GM15510 (cell line): ENCODE measurements around the gene SMOC2.

ENCODE experiments used
- POLR2A ChIP-seq: IDR thresholded peaks from 3 replicates; pipeline ENCODE4 v1.6.1; 2011; ENCODE audit warnings: borderline replicate concordance; ENCODE audit not compliant: insufficient read length; ENCODE audit errors: extremely low read depth

The SMOC2 gene

GRCh38 chr6:168686831-168687730, 246.1 kb downstream of the SMOC2 start:
- no peak for TF ChIP-seq POLR2A

GRCh38 chr6:168690271-168690670, 249.3 kb downstream of the SMOC2 start:
- TF ChIP-seq POLR2A = no peak

- TF ChIP-seq POLR2A = no peak
These were observed 250.8 kb downstream of the SMOC2 start for GRCh38 chr6:168691774-168692173.

- no peak for TF ChIP-seq POLR2A
These were observed 251.4 kb downstream of the SMOC2 start for GRCh38 chr6:168692193-168692914.

- no peak for TF ChIP-seq POLR2A
These were observed 254.7 kb downstream of the SMOC2 start for GRCh38 chr6:168695701-168696100.

GRCh38 chr6:168698923-168699322, 257.9 kb downstream of the SMOC2 start:
- TF ChIP-seq POLR2A = no peak

- no peak for TF ChIP-seq POLR2A
These were observed 258.8 kb downstream of the SMOC2 start for GRCh38 chr6:168699631-168700295.

GRCh38 chr6:168700880-168701279, 259.9 kb downstream of the SMOC2 start:
- no peak for TF ChIP-seq POLR2A

- no peak for TF ChIP-seq POLR2A
These were observed 263.0 kb downstream of the SMOC2 start for GRCh38 chr6:168703990-168704389.

GRCh38 chr6:168704678-168705077, 263.7 kb downstream of the SMOC2 start:
- no peak for TF ChIP-seq POLR2A

GRCh38 chr6:168706471-168707177, 265.6 kb downstream of the SMOC2 start:
- no peak for TF ChIP-seq POLR2A

GRCh38 chr6:168708526-168708925, 267.5 kb downstream of the SMOC2 start:
- TF ChIP-seq POLR2A = no peak

GRCh38 chr6:168708984-168709383, 268.0 kb downstream of the SMOC2 start:
- no peak for TF ChIP-seq POLR2A

GRCh38 chr6:168709390-168709789, 268.4 kb downstream of the SMOC2 start:
- TF ChIP-seq POLR2A = no peak
